GM23338 (cell line): ENCODE data around the gene OTUD1. TPM values are rescaled to one million over a fixed set of nuclear protein-coding genes. Genes with fewer than 3 reads are reported as not detected.

Experiments used
- ATAC-seq: fragments of 200-7000 bp; cut with Tn5 transposase; 3 replicates; pipeline ENCODE4 v1.9.1; 2020
- DNase-seq: peaks from one replicate; pipeline ENCODE4 v3.0.0-alpha.2; 2015; ENCODE audit warnings: low spot score
- H2AFZ ChIP-seq: fragments of 200-600 bp; sonication (generic); 2 replicates; pipeline ENCODE4 v1.8.0; 2016; ENCODE audit warnings: antibody characterized with exemption, mild to moderate bottlenecking, moderate library complexity
- H3F3A ChIP-seq: fragments of 200-600 bp; sonication (generic); replicated peaks from 2 replicates; pipeline ENCODE4 v1.8.0; 2017; ENCODE audit warnings: antibody characterized with exemption, mixed run types, low read depth
- H3K27ac ChIP-seq: fragments of 200-600 bp; sonication (generic); 2 replicates; pipeline ENCODE4 v1.6.1; 2016; ENCODE audit warnings: low read depth
- H3K27me3 ChIP-seq: fragments of 200-600 bp; sonication (generic); 2 replicates; pipeline ENCODE4 v1.8.0; 2016; ENCODE audit warnings: mild to moderate bottlenecking, mixed run types, moderate library complexity; ENCODE audit not compliant: insufficient read depth
- H3K36me3 ChIP-seq: fragments of 200-600 bp; sonication (generic); 2 replicates; pipeline ENCODE4 v1.8.0; 2016; ENCODE audit warnings: mild to moderate bottlenecking; ENCODE audit not compliant: insufficient read depth
- H3K4me1 ChIP-seq: fragments of 200-600 bp; sonication (generic); 2 replicates; pipeline ENCODE4 v1.8.0; 2016; ENCODE audit warnings: mild to moderate bottlenecking, moderate library complexity; ENCODE audit not compliant: insufficient read depth
- H3K4me2 ChIP-seq: fragments of 200-600 bp; sonication (generic); 2 replicates; pipeline ENCODE4 v1.7.1; 2017; ENCODE audit warnings: mixed run types
- H3K4me3 ChIP-seq: fragments of 200-600 bp; sonication (generic); 2 replicates; pipeline ENCODE4 v1.6.1; 2016; ENCODE audit warnings: mixed run types
- H3K79me2 ChIP-seq: fragments of 200-600 bp; sonication (generic); replicated peaks from 2 replicates; pipeline ENCODE4 v1.8.0; 2017; ENCODE audit warnings: mild to moderate bottlenecking; ENCODE audit not compliant: insufficient read depth
- H3K9me2 ChIP-seq: fragments of 200-600 bp; sonication (generic); 2 replicates; pipeline ENCODE4 v1.8.0; 2017; ENCODE audit not compliant: insufficient read depth
- H4K20me1 ChIP-seq: fragments of 200-600 bp; sonication (generic); replicated peaks from 2 replicates; pipeline ENCODE4 v1.8.0; 2017; ENCODE audit warnings: mild to moderate bottlenecking; ENCODE audit not compliant: insufficient read depth
- H3K27ac Mint-ChIP-seq: 2 replicates; pipeline ENCODE4 v1.8.0; 2020; ENCODE audit warnings: inconsistent platforms, mild to moderate bottlenecking, moderate library complexity, mixed read lengths
- H3K27me3 Mint-ChIP-seq: 3 replicates; pipeline ENCODE4 v1.8.0; 2022; ENCODE audit warnings: low read depth, mild to moderate bottlenecking, moderate library complexity, mixed read lengths, inconsistent platforms; ENCODE audit not compliant: insufficient read depth, poor library complexity
- H3K36me3 Mint-ChIP-seq: 3 replicates; pipeline ENCODE4 v1.8.0; 2021; ENCODE audit warnings: low read depth, mild to moderate bottlenecking, inconsistent platforms, moderate library complexity, mixed read lengths
- H3K4me1 Mint-ChIP-seq: 3 replicates; pipeline ENCODE4 v1.8.0; 2020; ENCODE audit warnings: mild to moderate bottlenecking, inconsistent platforms, mixed read lengths
- H3K4me3 Mint-ChIP-seq: 3 replicates; pipeline ENCODE4 v1.8.0; 2021; ENCODE audit warnings: moderate library complexity, mild to moderate bottlenecking, inconsistent platforms, mixed read lengths
- H3K9me3 Mint-ChIP-seq: 3 replicates; pipeline ENCODE4 v1.8.0; 2020; ENCODE audit warnings: moderate library complexity, mild to moderate bottlenecking, inconsistent platforms, mixed read lengths
- CREB1 ChIP-seq: fragments of 250-450 bp; sonication (Bioruptor Pico); IDR thresholded peaks from 2 replicates; pipeline ENCODE4 v1.5.0; 2020; ENCODE audit warnings: low read depth, mild to moderate bottlenecking, moderate library complexity
- EZH2 ChIP-seq: fragments of 200-600 bp; sonication (generic); IDR thresholded peaks from one replicate; pipeline ENCODE4 v1.8.0; 2017; ENCODE audit warnings: antibody characterized with exemption, mild to moderate bottlenecking, low read depth; ENCODE audit not compliant: unreplicated experiment
- EZH2phosphoT487 ChIP-seq: fragments of 200-600 bp; sonication (generic); IDR thresholded peaks from one replicate; pipeline ENCODE4 v1.8.1; 2018; ENCODE audit warnings: antibody characterized with exemption; ENCODE audit not compliant: unreplicated experiment
- JUNB ChIP-seq: IDR thresholded peaks from one replicate; pipeline ENCODE4 v1.6.1; 2016; ENCODE audit warnings: antibody characterized with exemption; ENCODE audit not compliant: unreplicated experiment
- NANOG ChIP-seq: IDR thresholded peaks from 2 replicates; pipeline ENCODE4 v1.6.1; 2016; ENCODE audit warnings: antibody characterized with exemption, borderline replicate concordance
- POLR2AphosphoS5 ChIP-seq: IDR thresholded peaks from 2 replicates; pipeline ENCODE4 v1.6.1; 2016; ENCODE audit warnings: antibody characterized with exemption, low read depth
- STAT1 ChIP-seq: IDR thresholded peaks from one replicate; pipeline ENCODE4 v1.6.1; 2016; ENCODE audit warnings: antibody characterized with exemption; ENCODE audit not compliant: unreplicated experiment
- ZNF114 ChIP-seq: fragments of 250-450 bp; sonication (Bioruptor Pico); IDR thresholded peaks from 2 replicates; pipeline ENCODE4 v1.5.0; 2020; ENCODE audit warnings: mild to moderate bottlenecking, moderate library complexity
- ZNF331 ChIP-seq: fragments of 250-450 bp; sonication (Bioruptor Pico); IDR thresholded peaks from 2 replicates; pipeline ENCODE4 v1.5.0; 2020; ENCODE audit warnings: low read depth, mild to moderate bottlenecking, moderate library complexity
- ZNF462 ChIP-seq: fragments of 250-450 bp; sonication (Bioruptor Pico); IDR thresholded peaks from 2 replicates; pipeline ENCODE4 v1.5.0; 2020; ENCODE audit warnings: mild to moderate bottlenecking, moderate library complexity
- polyA plus RNA-seq: library from polyadenylated mRNA; unstranded; fragments of >200 nt; fragmentation: Nextera tagmentation; extraction: Ambion mirVana; gene quantifications from 2 replicates; pipeline ENCODE4 v1.2.1, GENCODE V29; 2016
- total RNA-seq: library from RNA; depleted of rRNA; stranded (reverse); fragments of >200 nt; shearing (Covaris generic); gene quantifications from 2 replicates; pipeline ENCODE4 v1.2.3, GENCODE V29; 2014
- TF ChIP-seq, protein P1 (sequence below), 2 experiments: fragments of 200-600 bp in 1 of 2; sonication (generic) in 1 of 2; conservative IDR thresholded peaks; 2 replicates each; pipeline versions ENCODE4 v1.5.1 to v1.6.1; 2016 to 2017; ENCODE audit warnings: antibody characterized with exemption in 2 of 2, low read depth in 2 of 2, mild to moderate bottlenecking in 2 of 2, moderate library complexity in 1 of 2
- TF ChIP-seq, protein P2 (sequence below): IDR thresholded peaks from 2 replicates; pipeline ENCODE4 v1.6.1; 2016; ENCODE audit warnings: antibody characterized with exemption
- TF ChIP-seq, protein P3 (sequence below): IDR thresholded peaks from one replicate; pipeline ENCODE4 v1.6.1; 2018; ENCODE audit warnings: antibody characterized with exemption; ENCODE audit not compliant: unreplicated experiment

Gene OTUD1
- total and polyA plus RNA-seq, 2 experiments from 2014 or later = 2.5 to 8.3 TPM

- no peaks in the 10 kb centered on the region for H3K36me3 Mint-ChIP-seq
These were observed 28.7 kb downstream of the OTUD1 start for GRCh38 chr10:23467548-23467947.

More at GRCh38 chr10:23467548-23467947, 28.7 kb downstream of the OTUD1 start:
- Histone ChIP-seq H3K4me1 (0 out of 2 replicates have a peak, but pooled peaks cover 9% of the 10 kb centered on the region), H3K36me3 (no peaks in the 10 kb centered on the region), H3K4me3 (no peak overlapping the region), H3K9me2 (no peaks in the 10 kb centered on the region), H2AFZ (no peak overlapping the region), H3K79me2 (no peaks in the 10 kb centered on the region), H3F3A (no peaks in the 10 kb centered on the region), H4K20me1 (no peaks in the 10 kb centered on the region), H3K27ac (no peak overlapping the region), H3K27me3 (no peaks in the 10 kb centered on the region), H3K4me2 (no peak overlapping the region)
- H3K27me3 Mint-ChIP-seq = peaks cover 2% of the 10 kb centered on the region
- TF ChIP-seq ZNF462 (no peak), STAT1 (no peak), CREB1 (CRISPR knock-in tag) (no peak), NANOG (no peak), EZH2phosphoT487 (no peak), JUNB (no peak), ZNF331 (no peak), ZNF114 (CRISPR knock-in tag) (no peak), EZH2 (no peak), POLR2AphosphoS5 (no peak)
- TF ChIP-seq, protein P1, sequence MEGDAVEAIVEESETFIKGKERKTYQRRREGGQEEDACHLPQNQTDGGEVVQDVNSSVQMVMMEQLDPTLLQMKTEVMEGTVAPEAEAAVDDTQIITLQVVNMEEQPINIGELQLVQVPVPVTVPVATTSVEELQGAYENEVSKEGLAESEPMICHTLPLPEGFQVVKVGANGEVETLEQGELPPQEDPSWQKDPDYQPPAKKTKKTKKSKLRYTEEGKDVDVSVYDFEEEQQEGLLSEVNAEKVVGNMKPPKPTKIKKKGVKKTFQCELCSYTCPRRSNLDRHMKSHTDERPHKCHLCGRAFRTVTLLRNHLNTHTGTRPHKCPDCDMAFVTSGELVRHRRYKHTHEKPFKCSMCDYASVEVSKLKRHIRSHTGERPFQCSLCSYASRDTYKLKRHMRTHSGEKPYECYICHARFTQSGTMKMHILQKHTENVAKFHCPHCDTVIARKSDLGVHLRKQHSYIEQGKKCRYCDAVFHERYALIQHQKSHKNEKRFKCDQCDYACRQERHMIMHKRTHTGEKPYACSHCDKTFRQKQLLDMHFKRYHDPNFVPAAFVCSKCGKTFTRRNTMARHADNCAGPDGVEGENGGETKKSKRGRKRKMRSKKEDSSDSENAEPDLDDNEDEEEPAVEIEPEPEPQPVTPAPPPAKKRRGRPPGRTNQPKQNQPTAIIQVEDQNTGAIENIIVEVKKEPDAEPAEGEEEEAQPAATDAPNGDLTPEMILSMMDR (conservative IDR thresholded peaks at IDR 0.05; ENCODE audit: low read depth in 2 of 2) = no peak
- TF ChIP-seq, protein P2, sequence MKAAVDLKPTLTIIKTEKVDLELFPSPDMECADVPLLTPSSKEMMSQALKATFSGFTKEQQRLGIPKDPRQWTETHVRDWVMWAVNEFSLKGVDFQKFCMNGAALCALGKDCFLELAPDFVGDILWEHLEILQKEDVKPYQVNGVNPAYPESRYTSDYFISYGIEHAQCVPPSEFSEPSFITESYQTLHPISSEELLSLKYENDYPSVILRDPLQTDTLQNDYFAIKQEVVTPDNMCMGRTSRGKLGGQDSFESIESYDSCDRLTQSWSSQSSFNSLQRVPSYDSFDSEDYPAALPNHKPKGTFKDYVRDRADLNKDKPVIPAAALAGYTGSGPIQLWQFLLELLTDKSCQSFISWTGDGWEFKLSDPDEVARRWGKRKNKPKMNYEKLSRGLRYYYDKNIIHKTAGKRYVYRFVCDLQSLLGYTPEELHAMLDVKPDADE = no peak
- TF ChIP-seq, protein P3, sequence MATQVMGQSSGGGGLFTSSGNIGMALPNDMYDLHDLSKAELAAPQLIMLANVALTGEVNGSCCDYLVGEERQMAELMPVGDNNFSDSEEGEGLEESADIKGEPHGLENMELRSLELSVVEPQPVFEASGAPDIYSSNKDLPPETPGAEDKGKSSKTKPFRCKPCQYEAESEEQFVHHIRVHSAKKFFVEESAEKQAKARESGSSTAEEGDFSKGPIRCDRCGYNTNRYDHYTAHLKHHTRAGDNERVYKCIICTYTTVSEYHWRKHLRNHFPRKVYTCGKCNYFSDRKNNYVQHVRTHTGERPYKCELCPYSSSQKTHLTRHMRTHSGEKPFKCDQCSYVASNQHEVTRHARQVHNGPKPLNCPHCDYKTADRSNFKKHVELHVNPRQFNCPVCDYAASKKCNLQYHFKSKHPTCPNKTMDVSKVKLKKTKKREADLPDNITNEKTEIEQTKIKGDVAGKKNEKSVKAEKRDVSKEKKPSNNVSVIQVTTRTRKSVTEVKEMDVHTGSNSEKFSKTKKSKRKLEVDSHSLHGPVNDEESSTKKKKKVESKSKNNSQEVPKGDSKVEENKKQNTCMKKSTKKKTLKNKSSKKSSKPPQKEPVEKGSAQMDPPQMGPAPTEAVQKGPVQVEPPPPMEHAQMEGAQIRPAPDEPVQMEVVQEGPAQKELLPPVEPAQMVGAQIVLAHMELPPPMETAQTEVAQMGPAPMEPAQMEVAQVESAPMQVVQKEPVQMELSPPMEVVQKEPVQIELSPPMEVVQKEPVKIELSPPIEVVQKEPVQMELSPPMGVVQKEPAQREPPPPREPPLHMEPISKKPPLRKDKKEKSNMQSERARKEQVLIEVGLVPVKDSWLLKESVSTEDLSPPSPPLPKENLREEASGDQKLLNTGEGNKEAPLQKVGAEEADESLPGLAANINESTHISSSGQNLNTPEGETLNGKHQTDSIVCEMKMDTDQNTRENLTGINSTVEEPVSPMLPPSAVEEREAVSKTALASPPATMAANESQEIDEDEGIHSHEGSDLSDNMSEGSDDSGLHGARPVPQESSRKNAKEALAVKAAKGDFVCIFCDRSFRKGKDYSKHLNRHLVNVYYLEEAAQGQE = no peak
- no peaks in the 10 kb centered on the region; the same call in 2 of the 3 replicates for H3K9me3 Mint-ChIP-seq
- no peak for DNase-seq
- ATAC-seq = no peak
- H3K4me1 Mint-ChIP-seq = peaks cover 19% of the 10 kb centered on the region
- no peak overlapping the region for H3K27ac Mint-ChIP-seq
- H3K4me3 Mint-ChIP-seq = no peak overlapping the region
